ENCODE data around the gene H2AZ2.
"Not testable (repeated sequence)": the region's sequence is repeated elsewhere in the genome, so short reads cannot be mapped to it uniquely, and the experiment has no call there.

Gene H2AZ2

GRCh38 chr7:44811571-44811970, 36.3 kb downstream of the H2AZ2 start:
- DNase-seq, result no peak

GRCh38 chr7:44811093-44811492, 36.8 kb downstream of the H2AZ2 start:
- no peak for DNase-seq

GRCh38 chr7:44808914-44809393, 38.9 kb downstream of the H2AZ2 start:
- DNase-seq, result no peak

GRCh38 chr7:44805950-44806349, 41.9 kb downstream of the H2AZ2 start:
- no peak for DNase-seq

GRCh38 chr7:44803828-44804519, 43.9 kb downstream of the H2AZ2 start:
- DNase-seq, result not testable (repeated sequence)

GRCh38 chr7:44802418-44803025, 45.4 kb downstream of the H2AZ2 start:
- DNase-seq, result no peak

- DNase-seq, result peak; percentile 32
Measured at GRCh38 chr7:44801890-44802289, 46.0 kb downstream of the H2AZ2 start.

- no peak for DNase-seq
Measured at GRCh38 chr7:44799939-44800338, 47.9 kb downstream of the H2AZ2 start.

GRCh38 chr7:44798649-44799305, 49.1 kb downstream of the H2AZ2 start:
- no peak for DNase-seq

GRCh38 chr7:44797329-44798258, 50.3 kb downstream of the H2AZ2 start:
- peak; percentile 90 for DNase-seq

GRCh38 chr7:44796504-44797328, 51.2 kb downstream of the H2AZ2 start, which contains the start of gene PPIA:
Gene PPIA (plus strand): TSS chr7:44796681. CDS start chr7:44796725, 44 bp downstream.
- peak; percentile 99 for DNase-seq

GRCh38 chr7:44796034-44796503, 51.8 kb downstream of the H2AZ2 start:
- DNase-seq, result no peak

GRCh38 chr7:44794331-44794730, 53.6 kb downstream of the H2AZ2 start:
- peak; percentile 43 for DNase-seq

GRCh38 chr7:44793919-44794318, 54.0 kb downstream of the H2AZ2 start:
- peak; percentile 60 for DNase-seq

GRCh38 chr7:44791278-44792219, 56.3 kb downstream of the H2AZ2 start:
- peak; percentile 73 for DNase-seq

GRCh38 chr7:44789990-44790389, 57.9 kb downstream of the H2AZ2 start:
- DNase-seq, result no peak

- no peak for DNase-seq
Measured at GRCh38 chr7:44787762-44788161, 60.1 kb downstream of the H2AZ2 start.

- no peak for DNase-seq
Measured at GRCh38 chr7:44787041-44787440, 60.8 kb downstream of the H2AZ2 start.

- DNase-seq, result not testable (repeated sequence)
Measured at GRCh38 chr7:44785218-44785617, 62.7 kb downstream of the H2AZ2 start.

GRCh38 chr7:44784364-44784763, 63.5 kb downstream of the H2AZ2 start:
- DNase-seq, result no peak

All from fibroblast of skin of scalp (primary cell).